Left lobe of liver (tissue), 2 donors: Measurements from ENCODE around the gene AFF1. TPM values are rescaled to one million over a fixed set of nuclear protein-coding genes. Genes with fewer than 3 reads are reported as not detected.
"Not testable (repeated sequence)": the region's sequence is repeated elsewhere in the genome, so short reads cannot be mapped to it uniquely, and the experiment has no call there.

Experiments
- ATAC-seq: fragments of 200-7000 bp; cut with Tn5 transposase; one replicate; pipeline ENCODE4 v1.9.1; 2020; ENCODE audit warnings: mild to moderate bottlenecking, moderate library complexity
- DNase-seq: peaks from one replicate; pipeline ENCODE4 v3.0.0-alpha.2; 2020; ENCODE audit warnings: low spot score
- total RNA-seq: library from RNA; stranded (reverse); gene quantifications from one replicate; pipeline ENCODE4 v1.2.1, GENCODE V29; 2021
- donor health status: DM: no; HTN: no; CAD: no; lungs with moderate emphysema.
- donor health status: DM: no; HTN: yes; CAD: no.

The AFF1 gene
- total RNA-seq, 1 donor from 2014 or later = 37.2 TPM

GRCh38 chr4:87053802-87054767 lies 119.3 kb downstream of the AFF1 start:
- peak; percentile 75 for ATAC-seq
- no peak for DNase-seq

GRCh38 chr4:87054900-87055299 lies 120.1 kb downstream of the AFF1 start:
- ATAC-seq = peak; percentile 4

GRCh38 chr4:87055311-87055710 lies 120.5 kb downstream of the AFF1 start:
- DNase-seq (no peak), ATAC-seq (no peak)

More at GRCh38 chr4:87054900-87055299, 120.1 kb downstream of the AFF1 start:
- no peak for DNase-seq

GRCh38 chr4:87056881-87057280 lies 122.1 kb downstream of the AFF1 start:
- DNase-seq = no peak
- no peak for ATAC-seq

- no peak for DNase-seq
- no peak for ATAC-seq
Observed at GRCh38 chr4:87057835-87058355, 123.1 kb downstream of the AFF1 start.

GRCh38 chr4:87058356-87059073 lies 123.7 kb downstream of the AFF1 start:
- ATAC-seq (peak; percentile 24), DNase-seq (no peak)

GRCh38 chr4:87060957-87061356 lies 126.1 kb downstream of the AFF1 start:
- no peak for DNase-seq
- ATAC-seq = no peak

DNA sequence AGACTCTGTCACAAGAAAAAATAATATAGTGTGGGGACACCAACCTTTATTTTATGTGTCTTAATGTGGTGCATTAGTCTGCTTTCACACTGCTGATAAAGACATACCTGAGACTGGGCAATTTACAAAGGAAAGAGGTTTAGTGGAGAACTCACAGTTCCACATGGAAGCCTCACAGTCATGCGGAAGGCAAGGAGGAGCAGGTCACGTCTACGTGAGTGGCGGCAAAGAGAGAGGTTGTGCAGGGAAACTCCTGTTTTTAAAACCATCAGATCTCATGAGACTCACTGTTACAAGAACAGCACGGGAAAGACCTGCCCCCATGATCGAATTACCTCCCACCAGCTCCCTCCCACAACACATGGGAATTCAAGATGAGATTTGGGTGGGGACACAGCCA lies 130.2 kb downstream of the AFF1 start:
- DNase-seq = no peak
- no peak for ATAC-seq

GRCh38 chr4:87066403-87067123 lies 131.8 kb downstream of the AFF1 start:
- ATAC-seq (peak; percentile 39), DNase-seq (no peak)

GRCh38 chr4:87067124-87067885 lies 132.5 kb downstream of the AFF1 start:
- DNase-seq (no peak), ATAC-seq (no peak)

- DNase-seq = no peak
- peak; percentile 34 for ATAC-seq
Observed at GRCh38 chr4:87068583-87069021, 133.8 kb downstream of the AFF1 start.

GRCh38 chr4:87069037-87069742 lies 134.4 kb downstream of the AFF1 start:
- peak; percentile 6 for ATAC-seq
- DNase-seq = no peak

- DNase-seq = no peak
Observed at GRCh38 chr4:87071401-87071800, 136.6 kb downstream of the AFF1 start.

DNA sequence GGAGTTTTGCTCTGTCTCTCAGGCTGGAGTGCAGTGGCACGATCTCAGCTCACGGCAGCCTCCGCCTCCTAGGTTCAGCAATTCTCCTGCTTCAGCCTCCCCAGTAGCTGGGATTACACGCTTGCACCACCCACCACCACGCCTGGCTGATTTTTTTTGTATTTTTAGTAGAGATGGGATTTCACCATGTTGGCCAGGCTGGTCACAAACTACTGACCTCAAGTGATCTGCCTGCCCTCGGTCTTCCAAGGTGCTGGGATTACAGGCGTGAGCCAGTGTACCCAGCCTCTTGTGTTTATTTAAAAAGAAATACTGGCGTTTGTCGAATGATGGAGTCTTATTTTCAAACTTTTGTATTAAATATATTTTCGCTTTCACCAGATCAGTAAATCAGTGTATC lies 137.7 kb downstream of the AFF1 start:
- ATAC-seq = peak; percentile 55

More at GRCh38 chr4:87071401-87071800, 136.6 kb downstream of the AFF1 start:
- peak; percentile 27 for ATAC-seq

GRCh38 chr4:87073199-87074120 lies 138.6 kb downstream of the AFF1 start:
- ATAC-seq (peak; percentile 53), DNase-seq (no peak)

More for the DNA sequence above, 137.7 kb downstream of the AFF1 start:
- DNase-seq = not testable (repeated sequence)

GRCh38 chr4:87074121-87074488 lies 139.3 kb downstream of the AFF1 start:
- no peak for DNase-seq
- ATAC-seq = no peak

DNA sequence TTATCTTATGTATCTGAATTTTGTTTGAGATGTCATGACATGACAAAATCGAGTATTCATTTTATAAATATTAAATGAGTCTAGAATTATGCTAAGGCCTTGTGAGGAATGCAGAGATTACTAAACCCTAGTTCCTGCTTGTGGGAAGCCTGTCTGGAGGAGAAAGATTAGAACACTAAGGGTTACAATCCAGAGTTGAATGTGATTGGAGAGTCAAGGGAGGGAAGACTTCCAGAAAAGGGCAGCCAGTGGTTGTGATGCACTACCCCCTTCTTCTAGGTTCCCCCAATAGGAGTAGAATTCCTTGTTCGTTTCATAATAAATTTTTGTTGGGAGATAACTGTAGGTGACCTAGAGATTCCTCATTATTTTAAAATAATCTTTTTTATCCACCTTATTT lies 141.1 kb downstream of the AFF1 start:
- no peak for ATAC-seq
- no peak for DNase-seq

DNA sequence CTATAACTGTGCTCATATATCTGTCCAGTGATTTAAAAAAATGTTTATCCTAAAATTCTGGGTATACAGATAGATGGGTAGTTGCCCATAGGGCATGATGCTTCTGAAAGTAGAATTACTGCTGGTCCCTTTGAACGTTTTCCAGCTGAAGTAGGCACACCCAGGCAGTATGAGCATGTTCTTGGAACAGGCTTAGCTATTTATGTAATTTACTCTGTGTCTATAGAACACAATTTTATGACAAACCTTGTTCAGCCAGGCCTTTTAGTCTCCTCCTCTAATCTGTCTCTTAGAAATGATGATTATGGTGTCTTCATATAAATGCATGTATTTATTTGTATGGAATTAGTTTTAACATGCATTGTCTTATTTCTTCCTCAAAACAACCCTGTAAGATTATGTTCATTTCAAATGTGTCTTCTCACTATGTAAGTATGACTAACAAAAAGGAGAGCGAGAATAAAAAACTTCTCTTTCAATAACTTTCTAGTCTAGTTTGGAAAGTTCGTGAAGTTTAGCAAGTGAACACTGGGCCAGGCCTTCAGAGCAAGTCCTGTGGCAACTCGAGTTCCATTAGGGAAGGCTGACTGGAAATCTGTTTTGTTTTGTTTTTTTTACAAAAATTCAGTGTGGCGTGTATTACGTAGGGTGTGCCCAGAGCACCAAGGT lies 142.0 kb downstream of the AFF1 start:
- DNase-seq (no peak), ATAC-seq (no peak)
